Stimulated activated naive CD8-positive, alpha-beta T cell treated with anti-CD3 and anti-CD28 coated beads, Interleukin-15, Interleukin-2, amounts not matched to agents 100 ng/mL and 50 ng/mL, for 24 hours (primary cell): Measurements from ENCODE around the gene ZNF503.

Experiments used
- H3K27ac Mint-ChIP-seq: one replicate; pipeline ENCODE4 v1.8.0; 2021; ENCODE audit warnings: mild to moderate bottlenecking, mixed read lengths
- H3K27me3 Mint-ChIP-seq: one replicate; pipeline ENCODE4 v1.8.0; 2021; ENCODE audit warnings: mixed read lengths
- H3K36me3 Mint-ChIP-seq: one replicate; pipeline ENCODE4 v1.8.0; 2021; ENCODE audit warnings: low read depth, mixed read lengths
- H3K4me1 Mint-ChIP-seq: one replicate; pipeline ENCODE4 v1.8.0; 2021; ENCODE audit warnings: low read depth, mixed read lengths
- H3K4me3 Mint-ChIP-seq: one replicate; pipeline ENCODE4 v1.8.0; 2021; ENCODE audit warnings: mild to moderate bottlenecking, mixed read lengths
- H3K9me3 Mint-ChIP-seq: one replicate; pipeline ENCODE4 v1.8.0; 2021; ENCODE audit warnings: mixed read lengths

ZNF503 gene

DNA sequence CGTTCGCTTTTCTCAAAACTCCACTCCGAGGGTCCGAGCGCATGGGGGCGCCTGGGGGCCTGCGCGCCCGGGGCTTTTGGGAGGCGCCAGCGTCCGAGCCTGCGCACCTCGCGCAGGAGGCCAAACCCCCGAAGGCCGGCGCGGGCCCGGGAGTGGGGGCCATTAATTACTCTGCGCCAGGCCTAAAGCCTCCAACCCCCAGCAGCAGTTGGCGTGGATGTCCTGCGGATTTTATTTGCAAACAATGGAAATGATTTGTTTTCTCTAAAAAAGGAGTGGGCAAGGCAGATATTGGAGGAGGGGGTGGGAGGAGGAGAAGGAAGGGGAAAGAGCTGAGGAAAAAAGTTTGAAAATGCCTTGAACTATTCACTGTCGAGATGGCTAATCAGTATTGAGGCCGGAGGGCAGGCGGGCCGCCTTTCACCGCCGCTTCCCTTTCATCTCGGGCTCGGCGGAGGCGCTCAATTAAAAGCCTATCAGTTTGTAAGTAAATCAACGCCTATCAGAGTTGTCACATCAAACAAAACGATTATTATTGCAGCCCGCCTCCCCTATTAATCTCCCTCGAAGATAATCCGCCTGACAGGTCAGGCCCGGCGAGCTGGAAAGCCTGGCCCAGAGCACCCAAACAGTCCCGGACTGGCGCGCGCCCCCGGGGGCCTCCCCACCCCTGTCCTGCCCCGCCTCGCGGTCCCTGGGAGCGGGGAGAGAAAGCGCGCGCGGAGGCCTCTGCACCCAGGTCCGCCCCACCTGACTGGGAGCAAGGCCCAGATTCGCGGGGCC is 3.4 kb upstream of the ZNF503 start:
- H3K4me1 Mint-ChIP-seq: peaks cover 56% of the 10 kb centered on the region
- H3K4me3 Mint-ChIP-seq: no peak overlapping the region

GRCh38 chr10:75403939-75404814 is 2.6 kb upstream of the ZNF503 start:
- Mint-ChIP-seq H3K27me3 (peaks cover 63% of the 10 kb centered on the region), H3K36me3 (no peaks in the 10 kb centered on the region), H3K4me1 (peaks cover 51% of the 10 kb centered on the region), H3K27ac (peak overlapping the region; percentile 21), H3K9me3 (no peaks in the 10 kb centered on the region), H3K4me3 (peak overlapping the region; percentile 6)

More for the DNA sequence above, 3.4 kb upstream of the ZNF503 start:
- peaks cover 3% of the 10 kb centered on the region for H3K36me3 Mint-ChIP-seq
- H3K27ac Mint-ChIP-seq: no peak overlapping the region
- H3K27me3 Mint-ChIP-seq: peaks cover 67% of the 10 kb centered on the region
- H3K9me3 Mint-ChIP-seq: no peaks in the 10 kb centered on the region

DNA sequence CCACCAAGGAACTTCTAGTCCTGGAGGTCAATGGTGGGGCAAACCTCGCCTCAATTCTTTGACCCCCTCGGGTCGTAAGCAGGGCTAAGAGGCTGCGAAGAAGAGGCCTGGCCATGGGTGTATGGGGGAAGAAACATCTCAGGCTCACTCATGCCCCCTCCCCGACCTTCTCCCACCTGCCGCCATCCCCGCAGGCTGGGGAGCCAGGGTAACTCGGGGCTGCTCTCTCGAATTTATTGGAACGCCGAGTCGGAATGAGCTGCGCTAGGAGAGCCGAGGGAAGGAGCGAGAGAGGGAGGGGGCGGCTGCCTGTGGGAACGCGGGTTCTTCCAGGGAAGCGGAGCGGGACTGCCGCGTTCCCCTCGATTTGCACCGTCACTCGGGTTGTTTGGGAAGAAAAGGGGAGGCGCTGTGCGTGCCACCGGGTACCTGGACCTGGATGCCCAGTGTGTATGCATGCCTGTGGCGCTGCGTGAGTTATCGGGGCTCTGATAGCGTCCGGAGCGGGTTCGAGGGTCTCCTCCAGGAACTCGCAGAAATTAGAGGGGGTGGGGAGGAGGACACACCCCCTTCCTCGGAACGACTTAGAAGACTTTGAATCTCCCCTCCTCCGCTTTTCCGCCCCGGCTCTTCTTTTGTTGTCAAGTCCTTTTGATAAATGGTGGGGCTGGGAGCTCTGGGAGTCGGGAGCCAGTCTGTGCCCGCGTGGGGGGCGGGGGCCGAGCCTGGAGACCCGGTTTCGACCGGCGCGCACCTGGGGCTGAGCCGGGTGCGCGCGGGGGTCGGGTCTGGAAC is 1.8 kb upstream of the ZNF503 start:
- H3K36me3 Mint-ChIP-seq: no peaks in the 10 kb centered on the region
- peaks cover 63% of the 10 kb centered on the region for H3K27me3 Mint-ChIP-seq
- peak overlapping the region; percentile 80 for H3K4me3 Mint-ChIP-seq
- H3K9me3 Mint-ChIP-seq: no peaks in the 10 kb centered on the region
- no peak overlapping the region for H3K27ac Mint-ChIP-seq
- H3K4me1 Mint-ChIP-seq: peaks cover 44% of the 10 kb centered on the region

- Mint-ChIP-seq H3K4me1 (peaks cover 41% of the 10 kb centered on the region), H3K27me3 (peaks cover 69% of the 10 kb centered on the region), H3K4me3 (peak overlapping the region; percentile 80), H3K27ac (no peak overlapping the region), H3K9me3 (no peaks in the 10 kb centered on the region), H3K36me3 (no peaks in the 10 kb centered on the region)
These were observed 1.1 kb upstream of the ZNF503 start for GRCh38 chr10:75402486-75403143.

GRCh38 chr10:75400771-75401568 is 594 bp downstream of the ZNF503 start:
- Mint-ChIP-seq H3K27ac (no peak overlapping the region), H3K36me3 (no peaks in the 10 kb centered on the region), H3K27me3 (peaks cover 60% of the 10 kb centered on the region), H3K4me1 (peaks cover 36% of the 10 kb centered on the region), H3K9me3 (no peaks in the 10 kb centered on the region), H3K4me3 (peak overlapping the region; percentile 78)

DNA sequence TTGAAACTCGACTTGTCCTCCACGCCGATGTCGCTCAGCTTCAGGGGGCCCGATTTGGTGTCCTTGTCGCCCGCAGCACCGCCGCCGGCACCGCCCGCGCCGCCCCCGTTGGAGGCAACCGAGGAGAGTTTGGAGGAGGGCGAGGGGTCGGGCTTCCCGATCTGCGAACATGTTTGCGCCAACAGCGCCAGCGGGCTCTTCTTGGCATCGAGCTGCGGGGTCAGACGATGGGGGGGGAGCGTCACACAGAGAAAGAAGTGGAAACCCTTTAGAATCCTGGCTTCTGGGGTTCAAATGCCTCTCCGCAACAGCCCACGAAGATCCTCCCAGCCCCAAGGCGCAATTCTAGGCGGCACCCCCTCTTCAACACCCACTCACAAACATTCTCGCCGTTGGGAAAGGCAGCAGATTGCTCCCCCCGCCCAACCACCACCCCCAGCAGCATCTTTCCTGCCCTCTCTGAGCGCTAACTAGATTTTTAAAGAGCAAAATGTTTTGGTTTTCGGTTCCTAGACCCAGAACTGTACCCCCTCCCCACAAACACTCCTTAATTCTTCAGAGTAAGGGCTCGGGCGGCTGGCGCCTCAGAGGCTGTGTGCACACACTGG is 1.3 kb downstream of the ZNF503 start:
- no peaks in the 10 kb centered on the region for H3K36me3 Mint-ChIP-seq
- no peak overlapping the region for H3K27ac Mint-ChIP-seq
- H3K9me3 Mint-ChIP-seq: no peaks in the 10 kb centered on the region
- peaks cover 36% of the 10 kb centered on the region for H3K4me1 Mint-ChIP-seq
- H3K27me3 Mint-ChIP-seq: peaks cover 54% of the 10 kb centered on the region
- peak overlapping the region; percentile 78 for H3K4me3 Mint-ChIP-seq

- no peaks in the 10 kb centered on the region for H3K9me3 Mint-ChIP-seq
- no peak overlapping the region for H3K4me3 Mint-ChIP-seq
- H3K36me3 Mint-ChIP-seq: no peaks in the 10 kb centered on the region
- no peak overlapping the region for H3K27ac Mint-ChIP-seq
- H3K4me1 Mint-ChIP-seq: peaks cover 42% of the 10 kb centered on the region
- H3K27me3 Mint-ChIP-seq: peaks cover 56% of the 10 kb centered on the region
These were observed 2.0 kb downstream of the ZNF503 start for GRCh38 chr10:75399461-75400162.

DNA sequence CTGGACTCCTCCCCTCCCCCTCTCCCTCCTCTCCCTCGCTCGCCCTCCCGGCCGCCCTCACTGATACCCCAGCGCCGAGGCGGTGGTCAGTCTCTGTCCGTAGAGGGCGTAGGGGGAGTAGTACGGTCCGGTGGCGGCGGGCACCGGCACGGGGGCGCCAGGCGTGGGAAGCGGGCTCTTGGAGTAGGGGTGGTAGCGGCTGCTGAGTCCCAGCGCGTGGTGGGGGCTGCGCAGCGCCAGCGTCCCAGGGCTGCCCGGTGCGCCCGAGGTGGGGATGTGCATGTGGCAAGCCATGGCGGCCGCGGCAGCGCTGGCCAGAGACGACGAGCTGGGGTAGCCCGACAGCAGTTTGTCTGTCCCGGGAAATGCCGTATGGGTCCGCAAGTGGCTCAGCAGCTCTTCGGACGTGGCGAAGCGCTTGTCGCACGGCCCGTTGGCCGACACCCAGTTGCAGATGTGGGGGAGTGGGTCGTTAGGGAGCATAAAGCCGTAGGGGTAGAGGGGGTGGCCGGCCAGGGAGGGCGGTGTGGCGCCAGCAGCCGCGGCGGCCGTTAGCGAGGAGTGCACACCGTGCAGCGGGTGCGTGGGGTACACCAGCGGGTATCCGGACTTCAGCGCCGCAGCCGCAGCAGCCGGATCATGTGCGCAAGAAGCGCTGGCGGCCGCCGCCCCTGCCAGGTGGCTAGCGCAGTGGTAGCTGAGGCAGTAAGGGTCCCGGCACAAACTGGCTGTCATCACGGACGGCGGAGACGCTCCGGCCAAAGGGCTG is 2.7 kb downstream of the ZNF503 start:
- Mint-ChIP-seq H3K4me3 (no peak overlapping the region), H3K36me3 (no peaks in the 10 kb centered on the region), H3K27ac (no peak overlapping the region), H3K9me3 (no peaks in the 10 kb centered on the region), H3K27me3 (peaks cover 57% of the 10 kb centered on the region), H3K4me1 (peaks cover 38% of the 10 kb centered on the region)

GRCh38 chr10:75398200-75398691 is 3.3 kb downstream of the ZNF503 start:
- no peak overlapping the region for H3K4me3 Mint-ChIP-seq
- peaks cover 34% of the 10 kb centered on the region for H3K4me1 Mint-ChIP-seq
- peaks cover 56% of the 10 kb centered on the region for H3K27me3 Mint-ChIP-seq
- no peaks in the 10 kb centered on the region for H3K9me3 Mint-ChIP-seq
- H3K27ac Mint-ChIP-seq: no peak overlapping the region
- no peaks in the 10 kb centered on the region for H3K36me3 Mint-ChIP-seq

DNA sequence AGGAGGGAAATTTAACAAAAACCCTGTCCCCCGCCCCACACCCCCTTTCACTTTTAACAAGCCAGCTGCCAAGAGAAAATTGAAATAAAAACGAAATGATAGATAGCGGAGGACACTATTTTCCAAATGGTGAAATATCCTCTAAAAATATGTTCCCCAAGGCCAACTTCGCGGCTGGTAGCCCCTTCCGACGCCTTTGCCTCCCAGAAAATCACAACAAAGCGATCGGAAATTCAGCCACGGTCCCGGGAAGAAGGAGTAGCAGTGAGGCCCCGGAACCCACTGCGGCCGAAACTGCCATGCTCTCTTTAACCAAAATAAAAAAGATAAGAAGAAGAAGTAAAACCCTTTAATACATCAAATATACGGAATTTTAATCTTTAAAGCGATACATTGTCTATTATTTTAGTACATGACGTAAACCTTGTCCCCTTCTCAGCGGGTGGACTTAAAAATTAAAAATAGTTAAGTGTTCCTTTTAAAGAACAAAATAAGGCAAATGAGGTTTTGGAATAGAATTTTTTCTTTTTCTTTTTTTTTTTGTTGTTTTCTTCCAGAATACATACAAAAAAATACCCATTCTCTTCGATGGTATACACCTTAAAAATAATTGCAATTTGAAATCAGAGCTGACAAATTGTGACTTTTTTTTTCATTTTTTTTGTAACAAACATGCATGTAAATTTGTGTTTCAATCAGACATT is 3.9 kb downstream of the ZNF503 start:
- no peak overlapping the region for H3K4me3 Mint-ChIP-seq
- peaks cover 52% of the 10 kb centered on the region for H3K27me3 Mint-ChIP-seq

GRCh38 chr10:75396631-75397495 is 4.7 kb downstream of the ZNF503 start:
- Mint-ChIP-seq H3K36me3 (no peaks in the 10 kb centered on the region), H3K4me1 (peaks cover 20% of the 10 kb centered on the region), H3K9me3 (no peaks in the 10 kb centered on the region), H3K27ac (no peak overlapping the region), H3K4me3 (no peak overlapping the region), H3K27me3 (peaks cover 51% of the 10 kb centered on the region)

More for the DNA sequence above, 3.9 kb downstream of the ZNF503 start:
- Mint-ChIP-seq H3K9me3 (no peaks in the 10 kb centered on the region), H3K36me3 (no peaks in the 10 kb centered on the region), H3K27ac (no peak overlapping the region), H3K4me1 (peaks cover 28% of the 10 kb centered on the region)
